Karpas-422 (cell line): Measurements from ENCODE around the gene ABHD3. TPM values are rescaled to one million over a fixed set of nuclear protein-coding genes. Genes with fewer than 3 reads are reported as not detected.
"Not testable (repeated sequence)": the region's sequence is repeated elsewhere in the genome, so short reads cannot be mapped to it uniquely, and the experiment has no call there.

Source experiments
- DNase-seq: peaks from one replicate; pipeline ENCODE4 v3.0.0-alpha.2; 2015
- H2AFZ ChIP-seq: fragments of 200-600 bp; sonication (generic); 2 replicates; pipeline ENCODE4 v1.6.1; 2014; ENCODE audit warnings: antibody characterized with exemption, low read length, mixed read lengths
- H3K27ac ChIP-seq: fragments of 200-600 bp; sonication (generic); 2 replicates; pipeline ENCODE4 v1.5.1; 2014; ENCODE audit warnings: mild to moderate bottlenecking, low read length, moderate library complexity
- H3K27me3 ChIP-seq: fragments of 200-600 bp; sonication (generic); 2 replicates; pipeline ENCODE4 v1.6.1; 2014; ENCODE audit warnings: low read length, mixed read lengths
- H3K36me3 ChIP-seq: fragments of 200-600 bp; sonication (generic); 2 replicates; pipeline ENCODE4 v1.6.1; 2014; ENCODE audit warnings: low read length, mixed read lengths; ENCODE audit not compliant: insufficient read depth
- H3K4me1 ChIP-seq: fragments of 200-600 bp; sonication (generic); 2 replicates; pipeline ENCODE4 v1.6.1; 2014; ENCODE audit warnings: mild to moderate bottlenecking, low read length, mixed read lengths
- H3K4me2 ChIP-seq: fragments of 200-600 bp; sonication (generic); 2 replicates; pipeline ENCODE4 v1.6.1; 2014; ENCODE audit warnings: low read length, low read depth, mild to moderate bottlenecking; ENCODE audit not compliant: poor library complexity, severe bottlenecking
- H3K4me3 ChIP-seq: fragments of 200-600 bp; sonication (generic); 2 replicates; pipeline ENCODE4 v1.5.1; 2014; ENCODE audit warnings: mild to moderate bottlenecking, antibody characterized with exemption, low read length, mixed read lengths
- H3K79me2 ChIP-seq: fragments of 200-600 bp; sonication (generic); 2 replicates; pipeline ENCODE4 v1.6.1; 2014; ENCODE audit warnings: mild to moderate bottlenecking, low read length, mixed read lengths
- H3K9ac ChIP-seq: fragments of 200-600 bp; sonication (generic); 2 replicates; pipeline ENCODE4 v1.6.0; 2014; ENCODE audit warnings: low read length
- H3K9me2 ChIP-seq: fragments of 200-600 bp; sonication (generic), shearing (Covaris generic); replicated peaks from 2 replicates; pipeline ENCODE4 v1.6.0; 2014; ENCODE audit warnings: mild to moderate bottlenecking, low read length, moderate library complexity; ENCODE audit not compliant: insufficient read depth
- H3K9me3 ChIP-seq: fragments of 300-700, 200-600 bp; sonication (generic); 2 replicates; pipeline ENCODE4 v1.6.1; 2014; ENCODE audit warnings: low read length, mixed read lengths
- H4K20me1 ChIP-seq: fragments of 200-600 bp; sonication (generic); 2 replicates; pipeline ENCODE4 v1.6.1; 2014; ENCODE audit warnings: mild to moderate bottlenecking, antibody characterized with exemption, low read length, low read depth; ENCODE audit not compliant: insufficient read depth
- total RNA-seq: library from RNA; depleted of rRNA; stranded (reverse); fragments of >200 nt; shearing (Covaris generic); gene quantifications from 2 replicates; pipeline ENCODE4 v1.2.3, GENCODE V29; 2014; ENCODE audit warnings: low replicate concordance

The ABHD3 gene
- total RNA-seq, 1 experiment from 2014 or later = 142 TPM

DNA sequence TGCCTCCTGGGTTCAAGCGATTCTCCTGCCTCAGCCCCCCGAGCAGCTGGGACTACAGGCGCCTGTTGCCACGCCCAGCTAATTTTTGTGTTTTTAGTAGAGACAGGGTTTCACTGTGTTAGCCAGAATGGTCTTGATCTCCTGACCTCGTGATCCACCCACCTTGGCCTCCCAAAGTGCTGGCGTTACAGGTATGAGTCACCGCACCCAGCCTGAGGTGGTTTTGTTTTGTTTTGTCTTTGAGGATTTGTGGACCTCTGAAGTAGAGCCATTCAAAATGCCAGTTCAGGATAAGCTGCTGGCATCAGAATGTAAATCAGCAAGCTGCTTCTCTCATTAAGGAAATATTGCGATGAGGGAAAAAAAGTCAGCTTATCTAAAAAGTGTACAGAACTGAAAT, 29.2 kb downstream of the ABHD3 start:
- DNase-seq = not testable (repeated sequence)

DNA sequence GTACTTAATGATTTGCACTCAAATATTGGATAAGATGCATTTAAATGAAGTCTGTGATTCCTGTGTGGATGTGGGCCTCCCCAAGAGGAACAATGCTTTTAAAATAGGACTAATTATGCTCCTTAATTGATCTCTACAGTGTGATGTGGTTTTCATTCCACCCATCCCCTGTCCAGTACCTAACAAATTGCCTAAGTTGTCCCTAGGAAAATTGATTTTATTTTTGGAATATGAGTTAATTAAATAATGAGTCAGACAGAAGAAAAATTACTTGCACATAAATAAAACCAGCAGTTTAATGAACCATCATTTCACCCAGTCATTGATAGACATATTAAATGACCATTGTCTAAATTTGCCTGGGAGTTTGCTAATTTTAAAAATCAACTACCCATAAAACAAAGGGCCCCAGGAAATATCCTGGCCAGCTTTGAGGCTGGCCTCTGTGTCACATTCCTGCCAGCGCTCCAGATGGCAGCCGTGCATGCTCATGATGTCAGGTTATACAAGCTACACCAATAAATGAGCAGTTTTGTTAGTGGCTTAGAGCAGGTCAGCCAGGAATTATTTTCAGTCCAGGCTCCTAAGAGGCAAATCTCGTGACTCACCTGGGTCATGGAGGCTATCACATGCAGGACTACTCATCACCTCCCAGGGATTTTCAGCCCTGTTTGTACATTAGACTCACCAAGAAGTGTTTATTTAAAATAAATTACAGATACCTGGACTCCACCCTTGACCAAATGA, 31.9 kb downstream of the ABHD3 start:
- DNase-seq = no peak
- no peaks in the 10 kb centered on the region for H4K20me1 ChIP-seq
- no peak overlapping the region for H3K4me3 ChIP-seq
- 0 out of 2 replicates have a peak, but pooled peaks cover under 1% of the 10 kb centered on the region for H3K79me2 ChIP-seq
- H3K36me3 ChIP-seq = peaks cover 18% of the 10 kb centered on the region; the same call in 1 of the 2 replicates
- H3K4me1 ChIP-seq = no peaks in the 10 kb centered on the region
- no peaks in the 10 kb centered on the region for H3K27me3 ChIP-seq
- no peaks in the 10 kb centered on the region for H3K9me2 ChIP-seq
- no peak overlapping the region for H3K27ac ChIP-seq
- no peak overlapping the region for H3K4me2 ChIP-seq
- no peaks in the 10 kb centered on the region for H3K9me3 ChIP-seq
- no peak overlapping the region for H3K9ac ChIP-seq
- H2AFZ ChIP-seq = no peak overlapping the region

More for the DNA sequence above, 29.2 kb downstream of the ABHD3 start:
- H4K20me1 ChIP-seq, H3K4me2 ChIP-seq, H3K4me3 ChIP-seq, H3K27me3 ChIP-seq, H3K9ac ChIP-seq, H2AFZ ChIP-seq, H3K9me2 ChIP-seq, H3K9me3 ChIP-seq, H3K79me2 ChIP-seq, H3K27ac ChIP-seq, H3K4me1 ChIP-seq: not testable (repeated sequence)
- H3K36me3 ChIP-seq = peaks cover 29% of the 10 kb centered on the region

DNA sequence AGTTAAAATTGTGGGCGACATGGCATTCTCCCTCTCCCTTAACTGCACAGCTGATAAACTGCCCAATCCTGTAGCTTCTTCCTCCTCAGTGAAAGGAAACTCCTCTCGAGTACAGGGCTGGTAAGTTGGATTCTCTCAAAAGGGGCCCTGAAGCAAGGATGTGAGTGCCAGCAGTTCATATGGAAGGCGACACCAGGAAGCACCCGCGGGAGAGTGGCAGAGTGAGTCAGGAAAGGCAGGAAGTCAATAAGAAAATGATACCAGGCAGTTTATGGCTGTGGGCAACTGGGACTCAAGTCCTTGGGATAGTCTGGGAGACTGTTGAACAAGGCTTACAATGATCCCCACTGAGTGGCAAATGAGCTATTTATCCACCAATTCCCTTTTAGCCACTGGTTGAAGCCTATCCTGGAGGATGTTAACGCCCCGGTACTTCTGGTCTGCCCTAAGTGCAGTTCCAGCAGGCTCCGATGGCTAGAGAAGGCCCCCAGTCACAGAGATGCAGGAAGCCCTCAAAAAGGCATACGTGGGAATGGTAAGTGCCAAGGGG, 34.8 kb downstream of the ABHD3 start:
- Histone ChIP-seq H3K79me2 (0 out of 2 replicates have a peak, but pooled peaks cover 3% of the 10 kb centered on the region), H3K4me3 (no peak overlapping the region), H2AFZ (no peak overlapping the region), H3K4me2 (no peak overlapping the region), H4K20me1 (no peaks in the 10 kb centered on the region), H3K27ac (no peak overlapping the region), H3K4me1 (no peaks in the 10 kb centered on the region), H3K9ac (no peak overlapping the region), H3K27me3 (no peaks in the 10 kb centered on the region), H3K9me3 (no peaks in the 10 kb centered on the region), H3K36me3 (0 out of 2 replicates have a peak, but pooled peaks cover 6% of the 10 kb centered on the region), H3K9me2 (no peaks in the 10 kb centered on the region)
- no peak for DNase-seq

DNA sequence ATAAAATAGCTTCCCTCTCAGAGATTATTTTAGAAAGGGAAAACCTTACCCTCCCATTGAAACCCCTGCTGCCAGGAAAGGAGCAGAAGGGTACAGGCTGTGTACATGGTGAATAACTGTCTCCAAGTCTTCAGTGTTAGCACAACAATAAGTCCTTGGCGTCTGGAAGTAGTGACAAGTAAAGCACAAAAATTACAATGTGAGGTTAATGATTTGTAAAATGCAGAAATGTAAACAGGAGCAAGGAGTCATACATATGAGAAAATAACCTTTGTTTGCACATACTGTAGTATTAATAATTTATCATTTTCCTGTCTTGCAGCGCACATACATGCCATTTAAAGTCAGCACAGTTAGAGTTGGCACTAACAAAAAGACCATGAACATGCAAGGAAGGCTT, 40.5 kb downstream of the ABHD3 start:
- no peaks in the 10 kb centered on the region for H3K9me2 ChIP-seq
- no peak overlapping the region for H3K9ac ChIP-seq
- H4K20me1 ChIP-seq = no peaks in the 10 kb centered on the region
- H3K79me2 ChIP-seq = 0 out of 2 replicates have a peak, but pooled peaks cover 3% of the 10 kb centered on the region
- DNase-seq = no peak
- no peaks in the 10 kb centered on the region for H3K9me3 ChIP-seq
- H3K36me3 ChIP-seq = peaks cover 17% of the 10 kb centered on the region
- no peak overlapping the region for H3K4me2 ChIP-seq
- H3K4me3 ChIP-seq = no peak overlapping the region
- no peak overlapping the region for H2AFZ ChIP-seq
- H3K4me1 ChIP-seq = no peaks in the 10 kb centered on the region
- H3K27me3 ChIP-seq = no peaks in the 10 kb centered on the region
- no peak overlapping the region for H3K27ac ChIP-seq

DNA sequence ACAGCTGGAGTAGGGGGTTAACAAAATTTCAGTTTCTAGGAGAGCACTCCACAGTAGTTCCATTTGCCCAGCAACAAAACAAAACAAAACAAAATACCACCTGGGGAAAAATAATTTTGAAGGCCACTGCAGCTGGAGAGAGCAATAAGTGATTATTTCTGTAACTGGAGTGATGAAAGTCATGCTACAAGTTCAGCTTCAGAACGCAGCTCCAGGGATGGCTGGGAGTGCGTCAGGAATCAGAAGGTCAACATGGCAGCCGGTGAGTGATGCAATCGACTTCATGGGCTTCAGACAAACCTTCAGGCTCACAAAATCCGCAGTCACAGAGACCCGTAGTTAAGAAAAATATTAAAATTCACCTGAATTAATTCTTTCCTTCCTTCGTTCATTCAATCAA, 41.0 kb downstream of the ABHD3 start:
- Histone ChIP-seq H3K36me3 (peaks cover 17% of the 10 kb centered on the region), H3K27ac (no peak overlapping the region), H3K4me3 (no peak overlapping the region), H3K4me2 (no peak overlapping the region), H3K79me2 (0 out of 2 replicates have a peak, but pooled peaks cover 3% of the 10 kb centered on the region), H3K9me3 (no peaks in the 10 kb centered on the region), H3K9me2 (no peaks in the 10 kb centered on the region), H4K20me1 (no peaks in the 10 kb centered on the region), H3K4me1 (no peaks in the 10 kb centered on the region), H3K27me3 (no peaks in the 10 kb centered on the region), H3K9ac (no peak overlapping the region), H2AFZ (no peak overlapping the region)
- DNase-seq = no peak

DNA sequence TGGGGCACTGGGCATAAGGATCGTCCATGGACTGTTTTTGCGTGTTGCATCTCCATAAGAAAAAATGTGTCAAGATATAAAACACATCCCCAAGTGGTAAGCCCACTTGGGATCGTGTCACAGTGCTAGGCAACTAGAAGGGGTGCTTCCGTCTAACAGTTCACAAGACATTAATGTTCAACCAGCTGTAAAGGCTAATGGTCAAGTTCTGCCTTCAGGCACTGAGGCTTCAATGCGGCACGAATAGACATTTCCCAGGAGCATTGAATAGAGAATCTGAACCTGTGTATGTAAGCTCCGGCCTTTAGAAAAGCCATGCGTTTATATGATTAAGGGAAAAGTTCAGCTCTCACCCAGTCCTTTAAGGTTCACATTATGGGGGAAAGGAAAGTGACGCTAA, 42.0 kb downstream of the ABHD3 start:
- H2AFZ ChIP-seq = no peak overlapping the region
- no peak overlapping the region for H3K4me2 ChIP-seq
- H4K20me1 ChIP-seq = no peaks in the 10 kb centered on the region
- no peaks in the 10 kb centered on the region for H3K4me1 ChIP-seq
- no peaks in the 10 kb centered on the region for H3K27me3 ChIP-seq
- DNase-seq = no peak
- no peaks in the 10 kb centered on the region for H3K9me2 ChIP-seq
- 0 out of 2 replicates have a peak, but pooled peaks cover 1% of the 10 kb centered on the region for H3K79me2 ChIP-seq
- H3K36me3 ChIP-seq = peaks cover 17% of the 10 kb centered on the region
- no peak overlapping the region for H3K4me3 ChIP-seq
- H3K9me3 ChIP-seq = no peaks in the 10 kb centered on the region
- no peak overlapping the region for H3K9ac ChIP-seq
- no peak overlapping the region for H3K27ac ChIP-seq

DNA sequence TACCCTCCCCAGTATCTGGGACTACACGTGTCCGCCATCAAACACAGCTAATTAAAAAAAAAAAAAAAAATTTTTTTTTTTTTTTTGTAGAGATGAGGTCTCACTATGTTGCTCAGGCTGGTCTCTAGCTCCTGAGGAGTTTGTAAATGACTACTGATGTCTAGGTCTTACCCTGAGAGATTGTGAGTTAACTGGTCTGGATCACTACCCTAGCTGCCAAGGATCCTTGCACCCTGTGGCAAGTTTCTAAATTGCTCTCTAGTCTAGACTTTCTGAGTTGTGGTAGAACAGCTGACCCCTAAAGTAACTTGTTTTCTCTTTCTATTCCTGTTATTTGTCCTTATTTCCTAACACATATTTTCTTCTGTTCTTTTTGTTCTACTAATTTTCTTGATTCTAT, 44.5 kb downstream of the ABHD3 start:
- Histone ChIP-seq H3K36me3 (peaks cover 25% of the 10 kb centered on the region), H3K9ac (no peak overlapping the region), H2AFZ (no peak overlapping the region), H3K27ac (no peak overlapping the region), H4K20me1 (no peaks in the 10 kb centered on the region), H3K4me1 (no peaks in the 10 kb centered on the region), H3K9me3 (no peaks in the 10 kb centered on the region), H3K4me3 (no peak overlapping the region), H3K79me2 (no peaks in the 10 kb centered on the region), H3K27me3 (no peaks in the 10 kb centered on the region), H3K4me2 (no peak overlapping the region), H3K9me2 (no peaks in the 10 kb centered on the region)
- DNase-seq = no peak

DNA sequence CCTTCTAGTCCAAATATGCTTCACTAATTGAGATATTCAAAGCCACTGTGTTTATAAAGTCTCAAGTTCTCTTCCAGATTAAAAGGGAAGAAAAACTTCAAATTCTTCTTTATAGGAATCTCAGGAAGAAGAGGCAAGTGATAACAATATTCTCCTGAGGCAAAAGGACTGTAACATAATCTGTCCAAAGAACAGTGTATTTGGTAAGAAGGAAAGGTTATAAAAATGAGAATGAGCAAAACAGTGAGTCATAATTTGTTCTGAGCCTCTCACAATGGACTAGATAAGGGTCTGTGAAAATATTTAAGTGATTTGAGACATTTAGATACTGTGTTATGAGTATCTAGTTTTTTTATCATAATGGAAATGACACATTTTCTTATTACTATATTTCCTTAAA, 48.2 kb downstream of the ABHD3 start:
- Histone ChIP-seq H3K4me1 (no peaks in the 10 kb centered on the region), H3K4me3 (no peak overlapping the region), H2AFZ (no peak overlapping the region), H3K9ac (no peak overlapping the region), H3K36me3 (peaks cover 25% of the 10 kb centered on the region), H3K27me3 (no peaks in the 10 kb centered on the region), H3K9me2 (no peaks in the 10 kb centered on the region), H3K79me2 (no peaks in the 10 kb centered on the region), H3K4me2 (no peak overlapping the region), H4K20me1 (no peaks in the 10 kb centered on the region), H3K9me3 (no peaks in the 10 kb centered on the region), H3K27ac (no peak overlapping the region)
- no peak for DNase-seq
